K562 (cell line): ENCODE measurements around the gene STK4. TPM values are rescaled to one million over a fixed set of nuclear protein-coding genes. Genes with fewer than 3 reads are reported as not detected.
A peak's percentile ranks its signal among the peaks of the same experiment; 100 is the strongest.

ENCODE experiments used
- ATAC-seq: fragments of 200-7000 bp; cut with Tn5 transposase; 3 replicates; pipeline ENCODE4 v1.9.1; 2020; ENCODE audit warnings: moderate library complexity
- BruUV-seq: library from RNA; stranded (reverse); fragments of 400-500 nt; replicated peaks from 2 replicates; lab custom pipeline; 2021; lab: Mats Ljungman, UMichigan
- CTCF ChIA-PET: fragments of 300-600 bp; formaldehyde crosslinking; extraction: SDS; loops from one replicate; lab custom pipeline; 2021; ENCODE audit warnings: low intra/inter-chr PET ratio; lab: Yijun Ruan, JAX
- POLR2A ChIA-PET: fragments of 300-600, 350-650 bp; sonication (Branson Sonifier 250); formaldehyde crosslinking; extraction: SDS; loops from one replicate; lab custom pipeline; 2021; ENCODE audit warnings: antibody characterized with exemption, inconsistent platforms; lab: Yijun Ruan, JAX
- DNase-seq, 4 experiments: peaks; one replicate each; pipeline versions ENCODE4 v3.0.0 to v3.0.0-alpha.2; 2011 to 2018; ENCODE audit warnings: low spot score in 3 of 4, mixed read lengths in 3 of 4; ENCODE audit errors: extremely low read depth in 1 of 4
- FAIRE-seq: peaks from 2 replicates; lab custom pipeline; 2011; peaks lifted over from hg19 to GRCh38; lab: Jason Lieb, UNC
- H2AFZ ChIP-seq: 2 replicates; pipeline ENCODE4 v1.6.0; 2011; ENCODE audit warnings: low read depth, low read length, control low read depth, inconsistent platforms
- H3K27ac ChIP-seq: fragments of 200-600 bp; 3 replicates; pipeline ENCODE4 v1.8.0; 2011; ENCODE audit warnings: low read depth, mild to moderate bottlenecking, control low read depth, inconsistent platforms, low read length, moderate library complexity, mixed read lengths; ENCODE audit errors: extremely low read depth
- H3K27me3 ChIP-seq, 2 experiments: fragments of 300-600 bp in 1 of 2; 2 replicates in 1 of 2; 3 replicates in 1 of 2; pipeline versions ENCODE4 v1.6.0 to v1.8.0; 2011; ENCODE audit warnings: inconsistent platforms in 2 of 2, low read length in 2 of 2, mild to moderate bottlenecking in 1 of 2, mixed read lengths in 1 of 2, moderate library complexity in 1 of 2; ENCODE audit not compliant: control insufficient read depth in 2 of 2, insufficient read depth in 2 of 2
- H3K36me3 ChIP-seq: fragments of 300-600 bp; 3 replicates; pipeline ENCODE4 v1.8.0; 2011; ENCODE audit warnings: mild to moderate bottlenecking, low read length, inconsistent platforms; ENCODE audit not compliant: control insufficient read depth, insufficient read depth
- H3K4me1 ChIP-seq, 2 experiments: fragments of 200-600 bp in 1 of 2; replicated peaks in 1 of 2; 2 replicates in 1 of 2; 3 replicates in 1 of 2; pipeline versions ENCODE4 v1.5.1 to v1.8.0; 2011; ENCODE audit warnings: inconsistent platforms in 2 of 2, low read length in 2 of 2, mild to moderate bottlenecking in 1 of 2, mixed read lengths in 1 of 2, moderate library complexity in 1 of 2; ENCODE audit not compliant: control insufficient read depth in 2 of 2, insufficient read depth in 2 of 2
- H3K4me2 ChIP-seq: 2 replicates; pipeline ENCODE4 v1.6.1; 2011; ENCODE audit warnings: low read length, control low read depth, inconsistent platforms, mixed read lengths; ENCODE audit not compliant: insufficient read depth
- H3K4me3 ChIP-seq: fragments of 200-600 bp; sonication (generic), shearing (Covaris generic); 2 replicates; pipeline ENCODE4 v1.5.1; 2016; ENCODE audit warnings: control low read depth, inconsistent platforms
- H3K79me2 ChIP-seq: fragments of 200-600 bp; 3 replicates; pipeline ENCODE4 v1.8.0; 2011; ENCODE audit warnings: low read length, inconsistent platforms; ENCODE audit not compliant: control insufficient read depth, insufficient read depth
- H3K9ac ChIP-seq, 2 experiments: 2 replicates each; pipeline versions ENCODE4 v1.6.0 to v1.6.1; 2011; ENCODE audit warnings: low read depth in 2 of 2, low read length in 2 of 2, control low read depth in 1 of 2, inconsistent platforms in 1 of 2, mild to moderate bottlenecking in 1 of 2, mixed read lengths in 1 of 2; ENCODE audit not compliant: insufficient read depth in 1 of 2
- H3K9me1 ChIP-seq: one replicate; pipeline ENCODE4 v1.6.0; 2011; ENCODE audit warnings: inconsistent platforms, mild to moderate bottlenecking, low read length, moderate library complexity; ENCODE audit not compliant: control insufficient read depth, insufficient read depth
- H3K9me3 ChIP-seq: replicated peaks from 2 replicates; pipeline ENCODE4 v1.5.1; 2011; ENCODE audit warnings: low read depth, low read length, inconsistent platforms; ENCODE audit not compliant: control insufficient read depth, insufficient read depth
- H4K20me1 ChIP-seq: replicated peaks from 2 replicates; pipeline ENCODE4 v1.6.1; 2011; ENCODE audit warnings: low read length, inconsistent platforms, mixed read lengths; ENCODE audit not compliant: control insufficient read depth, insufficient read depth
- CBFA2T2 ChIP-seq: fragments of 450-650 bp; conservative IDR thresholded peaks from 2 replicates; pipeline ENCODE4 v1.6.1; 2017; ENCODE audit warnings: mild to moderate bottlenecking
- HDGF ChIP-seq: fragments of 450-650 bp; IDR thresholded peaks from 2 replicates; pipeline ENCODE4 v1.6.1; 2016
- RAD51 ChIP-seq: fragments of 450-650 bp; IDR thresholded peaks from 2 replicates; pipeline ENCODE4 v1.7.1; 2016; ENCODE audit warnings: low read depth, mild to moderate bottlenecking, borderline replicate concordance
- RBBP5 ChIP-seq: fragments of 200-600 bp; sonication (generic); IDR thresholded peaks from 2 replicates; pipeline ENCODE4 v1.6.1; 2012; ENCODE audit warnings: borderline replicate concordance, mild to moderate bottlenecking, low read length, control low read depth, inconsistent platforms; ENCODE audit not compliant: insufficient read depth, poor library complexity, severe bottlenecking
- RBM25 ChIP-seq: fragments of 200-400 bp; formaldehyde crosslinking; IDR thresholded peaks from 2 replicates; pipeline ENCODE4 v1.6.1; 2018; ENCODE audit warnings: low read length, low read depth, moderate library complexity; ENCODE audit not compliant: severe bottlenecking
- SREBF1 ChIP-seq: fragments of 150-350 bp; IDR thresholded peaks from 2 replicates; pipeline ENCODE4 v1.6.1; 2014; ENCODE audit warnings: antibody characterized with exemption, low read depth, low read length, borderline replicate concordance
- TFE3 ChIP-seq: fragments of 450-650 bp; formaldehyde crosslinking; IDR thresholded peaks from 2 replicates; pipeline ENCODE4 v1.4.0; 2020; ENCODE audit warnings: mild to moderate bottlenecking, mixed read lengths
- TOE1 ChIP-seq, 2 experiments: fragments of 450-650 bp in 1 of 2; sonication (generic) in 1 of 2; formaldehyde crosslinking in 1 of 2; IDR thresholded peaks; 2 replicates each; pipeline versions ENCODE4 v1.7.1 to v1.8.0; 2016 to 2022; ENCODE audit warnings: borderline replicate concordance in 2 of 2, mild to moderate bottlenecking in 2 of 2, antibody characterized with exemption in 1 of 2, inconsistent platforms in 1 of 2, low read depth in 1 of 2, missing genetic modification reagents in 1 of 2, moderate library complexity in 1 of 2
- USF2 ChIP-seq: sonication (generic); formaldehyde crosslinking; IDR thresholded peaks from 2 replicates; pipeline ENCODE4 v1.5.0; 2020; ENCODE audit warnings: missing genetic modification reagents
- ZNF354B ChIP-seq: fragments of 250-450 bp; sonication (Bioruptor Pico); IDR thresholded peaks from 2 replicates; pipeline ENCODE4 v1.4.0; 2020
- WGBS: fragments of 100-300 bp; shearing (Covaris generic); methylation state at CpG from one replicate; pipeline ENCODE4 v1.1.6; 2016; ENCODE audit warnings: low coverage, mixed read lengths; ENCODE audit not compliant: insufficient coverage; ENCODE audit errors: missing lambda C conversion rate; 5-methylcytosine and 5-hydroxymethylcytosine counted together
- in situ Hi-C: fragments of 300-500 bp; cut with MboI; formaldehyde crosslinking; loops from 4 replicates; pipeline ENCODE4 v1.15.0; 2018; ENCODE audit warnings: inconsistent platforms, mixed read lengths
- intact Hi-C: fragments of 100-400 bp; cut with micrococcal nuclease; formaldehyde crosslinking; loops from 2 replicates; pipeline ENCODE4 v1.14.2; 2022
- polyA plus RNA-seq, 8 experiments: library from polyadenylated mRNA; depleted of rRNA in 4 of 8; stranded (reverse) in 5 of 8; unstranded in 3 of 8; fragments of >200 nt; fragmentation: Nextera tagmentation in 2 of 8; fragmentation: Illumina TruSeq in 1 of 8; extraction: Ambion mirVana in 2 of 8; extraction: Trizol in 1 of 8; gene quantifications; 2 replicates each; pipeline versions ENCODE4 v1.2.1 to v1.2.3, GENCODE V29; 2011 to 2014; ENCODE audit warnings: inconsistent platforms in 1 of 8, missing spikeins in 1 of 8
- total RNA-seq, 7 experiments: library from RNA; depleted of rRNA in 6 of 7; stranded (reverse); fragments of >200 nt in 6 of 7; fragmentation: Illumina TruSeq in 2 of 7; extraction: Trizol in 2 of 7; gene quantifications; 2 replicates each; pipeline versions ENCODE4 v1.2.1 to v1.2.3, GENCODE V29; 2011 to 2021; ENCODE audit warnings: low replicate concordance in 1 of 7
- TF ChIP-seq, protein P1 (sequence below): sonication (generic); formaldehyde crosslinking; IDR thresholded peaks from 2 replicates; pipeline ENCODE4 v1.9.0; 2022; ENCODE audit warnings: mild to moderate bottlenecking, missing genetic modification reagents

The STK4 gene
- total and polyA plus RNA-seq, 9 of the 15 experiments (the other 6 are each of a cell fraction or from before 2014, with no cell fraction given), result 11.9 to 30.6 (median 22.2) TPM

GRCh38 chr20:45105317-45105716 is 139.0 kb downstream of the STK4 start:
- Histone ChIP-seq H3K36me3 (no peaks in the 10 kb centered on the region), H3K79me2 (no peaks in the 10 kb centered on the region), H3K9me3 (no peaks in the 10 kb centered on the region), H3K9me1 (no peaks in the 10 kb centered on the region), H3K4me2 (no peak overlapping the region), H4K20me1 (no peaks in the 10 kb centered on the region), H3K4me1 (peaks cover 0 to 7% of the 10 kb centered on the region in 2 experiments; a peak in 1 of 5 replicates), H2AFZ (no peak overlapping the region), H3K27ac (no peak overlapping the region), H3K9ac (no peak overlapping the region), H3K27me3 (peaks cover 28 to 37% of the 10 kb centered on the region in 2 experiments), H3K4me3 (no peak overlapping the region)
- no peak for TF ChIP-seq ZNF354B (CRISPR knock-in tag)
- peak; percentile 20 for TF ChIP-seq RBM25
- peak; percentile 94 for TF ChIP-seq TFE3 (CRISPR knock-in tag)
- TF ChIP-seq, protein P1, sequence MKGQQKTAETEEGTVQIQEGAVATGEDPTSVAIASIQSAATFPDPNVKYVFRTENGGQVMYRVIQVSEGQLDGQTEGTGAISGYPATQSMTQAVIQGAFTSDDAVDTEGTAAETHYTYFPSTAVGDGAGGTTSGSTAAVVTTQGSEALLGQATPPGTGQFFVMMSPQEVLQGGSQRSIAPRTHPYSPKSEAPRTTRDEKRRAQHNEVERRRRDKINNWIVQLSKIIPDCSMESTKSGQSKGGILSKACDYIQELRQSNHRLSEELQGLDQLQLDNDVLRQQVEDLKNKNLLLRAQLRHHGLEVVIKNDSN, result peak; percentile 49; the same call in 1 of the 2 replicates
- peak; percentile 73 for TF ChIP-seq USF2
- TF ChIP-seq RAD51, result peak; percentile 97
- peak; percentile 73 for TF ChIP-seq CBFA2T2
- TF ChIP-seq HDGF, result no peak
- TF ChIP-seq RBBP5, result no peak
- peak; percentile 94 for TF ChIP-seq TOE1 (IDR thresholded peaks at IDR 0.05; ENCODE audit: borderline replicate concordance)
- TF ChIP-seq TOE1 (CRISPR knock-in tag; IDR thresholded peaks at IDR 0.05; ENCODE audit: borderline replicate concordance, low read depth), result no peak
- no peak for TF ChIP-seq SREBF1
- POLR2A ChIA-PET, result interaction anchor here (0.6 to 1.0 kb wide), 2 partner anchors 54 to 305 kb away, joined by 3 to 6 read pairs; no protein-coding TSS in a partner anchor
- BruUV-seq, result no TSS peak
- in situ Hi-C loops, result no loop called here
- intact Hi-C loops, result no loop called here
- CTCF ChIA-PET, result no interaction called here
- DNase-seq (peak; percentile 15 to 86 (median 80)), FAIRE-seq (no peak), ATAC-seq (no peak)
- WGBS, result 6% methylated on average over 2 of the region's 2 CpGs
